K562 (cell line): Measurements from ENCODE around the gene MCRS1. TPM values are rescaled to one million over a fixed set of nuclear protein-coding genes. Genes with fewer than 3 reads are reported as not detected.

Experiments used
- ATAC-seq: fragments of 200-7000 bp; cut with Tn5 transposase; 3 replicates; pipeline ENCODE4 v1.9.1; 2020; ENCODE audit warnings: moderate library complexity
- BruUV-seq: library from RNA; stranded (reverse); fragments of 400-500 nt; replicated peaks from 2 replicates; lab custom pipeline; 2021; lab: Mats Ljungman, UMichigan
- CTCF ChIA-PET: fragments of 300-600 bp; formaldehyde crosslinking; extraction: SDS; loops from one replicate; lab custom pipeline; 2021; ENCODE audit warnings: low intra/inter-chr PET ratio; lab: Yijun Ruan, JAX
- POLR2A ChIA-PET: fragments of 300-600, 350-650 bp; sonication (Branson Sonifier 250); formaldehyde crosslinking; extraction: SDS; loops from one replicate; lab custom pipeline; 2021; ENCODE audit warnings: antibody characterized with exemption, inconsistent platforms; lab: Yijun Ruan, JAX
- DNase-seq, 4 experiments: peaks; one replicate each; pipeline versions ENCODE4 v3.0.0 to v3.0.0-alpha.2; 2011 to 2018; ENCODE audit warnings: low spot score in 3 of 4, mixed read lengths in 3 of 4; ENCODE audit errors: extremely low read depth in 1 of 4
- FAIRE-seq: peaks from 2 replicates; lab custom pipeline; 2011; peaks lifted over from hg19 to GRCh38; lab: Jason Lieb, UNC
- H2AFZ ChIP-seq: 2 replicates; pipeline ENCODE4 v1.6.0; 2011; ENCODE audit warnings: low read depth, low read length, control low read depth, inconsistent platforms
- H3K27ac ChIP-seq: fragments of 200-600 bp; 3 replicates; pipeline ENCODE4 v1.8.0; 2011; ENCODE audit warnings: low read depth, mild to moderate bottlenecking, control low read depth, inconsistent platforms, low read length, moderate library complexity, mixed read lengths; ENCODE audit errors: extremely low read depth
- H3K27me3 ChIP-seq, 2 experiments: fragments of 300-600 bp in 1 of 2; 2 replicates in 1 of 2; 3 replicates in 1 of 2; pipeline versions ENCODE4 v1.6.0 to v1.8.0; 2011; ENCODE audit warnings: inconsistent platforms in 2 of 2, low read length in 2 of 2, mild to moderate bottlenecking in 1 of 2, mixed read lengths in 1 of 2, moderate library complexity in 1 of 2; ENCODE audit not compliant: control insufficient read depth in 2 of 2, insufficient read depth in 2 of 2
- H3K36me3 ChIP-seq: fragments of 300-600 bp; 3 replicates; pipeline ENCODE4 v1.8.0; 2011; ENCODE audit warnings: mild to moderate bottlenecking, low read length, inconsistent platforms; ENCODE audit not compliant: control insufficient read depth, insufficient read depth
- H3K4me1 ChIP-seq, 2 experiments: fragments of 200-600 bp in 1 of 2; replicated peaks in 1 of 2; 2 replicates in 1 of 2; 3 replicates in 1 of 2; pipeline versions ENCODE4 v1.5.1 to v1.8.0; 2011; ENCODE audit warnings: inconsistent platforms in 2 of 2, low read length in 2 of 2, mild to moderate bottlenecking in 1 of 2, mixed read lengths in 1 of 2, moderate library complexity in 1 of 2; ENCODE audit not compliant: control insufficient read depth in 2 of 2, insufficient read depth in 2 of 2
- H3K4me2 ChIP-seq: 2 replicates; pipeline ENCODE4 v1.6.1; 2011; ENCODE audit warnings: low read length, control low read depth, inconsistent platforms, mixed read lengths; ENCODE audit not compliant: insufficient read depth
- H3K4me3 ChIP-seq: fragments of 200-600 bp; sonication (generic), shearing (Covaris generic); 2 replicates; pipeline ENCODE4 v1.5.1; 2016; ENCODE audit warnings: control low read depth, inconsistent platforms
- H3K79me2 ChIP-seq: fragments of 200-600 bp; 3 replicates; pipeline ENCODE4 v1.8.0; 2011; ENCODE audit warnings: low read length, inconsistent platforms; ENCODE audit not compliant: control insufficient read depth, insufficient read depth
- H3K9ac ChIP-seq, 2 experiments: 2 replicates each; pipeline versions ENCODE4 v1.6.0 to v1.6.1; 2011; ENCODE audit warnings: low read depth in 2 of 2, low read length in 2 of 2, control low read depth in 1 of 2, inconsistent platforms in 1 of 2, mild to moderate bottlenecking in 1 of 2, mixed read lengths in 1 of 2; ENCODE audit not compliant: insufficient read depth in 1 of 2
- H3K9me1 ChIP-seq: one replicate; pipeline ENCODE4 v1.6.0; 2011; ENCODE audit warnings: inconsistent platforms, mild to moderate bottlenecking, low read length, moderate library complexity; ENCODE audit not compliant: control insufficient read depth, insufficient read depth
- H3K9me3 ChIP-seq: replicated peaks from 2 replicates; pipeline ENCODE4 v1.5.1; 2011; ENCODE audit warnings: low read depth, low read length, inconsistent platforms; ENCODE audit not compliant: control insufficient read depth, insufficient read depth
- H4K20me1 ChIP-seq: replicated peaks from 2 replicates; pipeline ENCODE4 v1.6.1; 2011; ENCODE audit warnings: low read length, inconsistent platforms, mixed read lengths; ENCODE audit not compliant: control insufficient read depth, insufficient read depth
- POLR2G ChIP-seq: fragments of 200-400 bp; formaldehyde crosslinking; IDR thresholded peaks from 2 replicates; pipeline ENCODE4 v1.6.1; 2017; ENCODE audit warnings: low read depth, mild to moderate bottlenecking, antibody characterized with exemption, low read length, moderate library complexity
- SMAD3 ChIP-seq: fragments of 450-650 bp; formaldehyde crosslinking; conservative IDR thresholded peaks from 2 replicates; pipeline ENCODE4 v1.4.0; 2020; ENCODE audit warnings: mild to moderate bottlenecking
- SOX6 ChIP-seq: fragments of 450-650 bp; IDR thresholded peaks from 2 replicates; pipeline ENCODE4 v1.6.1; 2014; ENCODE audit warnings: mild to moderate bottlenecking
- ZFP36 ChIP-seq: fragments of 150-350 bp; IDR thresholded peaks from 2 replicates; pipeline ENCODE4 v1.6.1; 2018; ENCODE audit warnings: low read length, low read depth; ENCODE audit not compliant: partially characterized antibody
- WGBS: fragments of 100-300 bp; shearing (Covaris generic); methylation state at CpG from one replicate; pipeline ENCODE4 v1.1.6; 2016; ENCODE audit warnings: low coverage, mixed read lengths; ENCODE audit not compliant: insufficient coverage; ENCODE audit errors: missing lambda C conversion rate; 5-methylcytosine and 5-hydroxymethylcytosine counted together
- in situ Hi-C: fragments of 300-500 bp; cut with MboI; formaldehyde crosslinking; loops from 4 replicates; pipeline ENCODE4 v1.15.0; 2018; ENCODE audit warnings: inconsistent platforms, mixed read lengths
- intact Hi-C: fragments of 100-400 bp; cut with micrococcal nuclease; formaldehyde crosslinking; loops from 2 replicates; pipeline ENCODE4 v1.14.2; 2022
- polyA plus RNA-seq, 8 experiments: library from polyadenylated mRNA; depleted of rRNA in 4 of 8; stranded (reverse) in 5 of 8; unstranded in 3 of 8; fragments of >200 nt; fragmentation: Nextera tagmentation in 2 of 8; fragmentation: Illumina TruSeq in 1 of 8; extraction: Ambion mirVana in 2 of 8; extraction: Trizol in 1 of 8; gene quantifications; 2 replicates each; pipeline versions ENCODE4 v1.2.1 to v1.2.3, GENCODE V29; 2011 to 2014; ENCODE audit warnings: inconsistent platforms in 1 of 8, missing spikeins in 1 of 8
- total RNA-seq, 7 experiments: library from RNA; depleted of rRNA in 6 of 7; stranded (reverse); fragments of >200 nt in 6 of 7; fragmentation: Illumina TruSeq in 2 of 7; extraction: Trizol in 2 of 7; gene quantifications; 2 replicates each; pipeline versions ENCODE4 v1.2.1 to v1.2.3, GENCODE V29; 2011 to 2021; ENCODE audit warnings: low replicate concordance in 1 of 7

The MCRS1 gene
- total and polyA plus RNA-seq, 9 of the 15 experiments (the other 6 are each of a cell fraction or from before 2014, with no cell fraction given) = 50.0 to 100 (median 73.2) TPM

DNA sequence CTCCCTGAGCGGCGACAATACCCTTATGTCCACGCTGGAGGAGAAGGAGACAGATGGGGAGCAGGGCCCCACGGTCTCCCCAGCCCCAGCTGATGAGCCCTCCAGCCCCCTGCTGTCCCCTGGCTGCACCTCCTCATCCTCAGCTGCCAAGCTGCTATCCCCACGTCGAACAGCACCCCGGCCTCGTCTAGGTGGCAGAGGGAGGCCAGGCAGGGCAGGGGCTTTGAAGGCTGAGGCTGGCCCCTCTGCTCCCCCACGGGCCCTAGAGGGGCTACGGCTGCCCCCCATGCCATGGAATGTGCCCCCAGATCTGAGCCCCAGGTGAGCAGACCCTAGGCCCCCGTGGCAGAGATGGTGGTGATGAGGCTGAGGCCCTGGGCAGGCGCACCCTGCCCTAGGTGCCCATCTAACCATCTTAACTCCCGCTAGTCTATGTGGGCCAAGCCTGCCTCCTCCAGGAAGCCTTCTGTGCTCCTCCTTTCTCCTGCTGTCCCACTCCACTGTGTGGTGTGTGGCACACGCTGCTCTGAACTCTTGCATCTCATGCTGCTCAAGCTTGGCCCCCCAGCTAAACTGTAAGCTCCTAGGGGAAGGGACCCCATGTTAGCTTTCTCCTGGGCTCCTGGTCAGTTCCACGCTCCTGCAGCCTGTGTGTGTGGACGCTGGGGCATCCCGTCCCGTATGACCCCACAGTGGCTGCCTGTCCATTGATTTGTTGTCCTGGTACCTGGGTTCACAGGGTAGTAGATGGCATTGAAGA, 12.1 kb downstream of the MCRS1 start:
- no peak overlapping the region for H3K4me2 ChIP-seq
- in situ Hi-C loops = no loop called here
- TF ChIP-seq SMAD3 (CRISPR knock-in tag) (no peak), POLR2G (peak; percentile 66), ZFP36 (peak; percentile 89), SOX6 (no peak)
- TF ChIP-seq, all 486 proteins: peak for 2
- intact Hi-C loops = no loop called here
- Histone ChIP-seq H3K4me3 (no peak overlapping the region), H3K36me3 (peaks cover 39% of the 10 kb centered on the region; the same call in 2 of the 3 replicates), H3K9me3 (no peaks in the 10 kb centered on the region), H3K27ac (no peak overlapping the region), H2AFZ (no peak overlapping the region), H3K9me1 (no peaks in the 10 kb centered on the region), H3K79me2 (no peaks in the 10 kb centered on the region), H3K9ac (0 out of 4 replicates have a peak overlapping the region, but pooled peaks of 1 of the 2 experiments have one; percentile 4), H4K20me1 (0 out of 2 replicates have a peak, but pooled peaks cover 3% of the 10 kb centered on the region), H3K4me1 (peaks cover 0 to 20% of the 10 kb centered on the region in 2 experiments; a peak in 2 of 5 replicates), H3K27me3 (peaks cover 0 to 23% of the 10 kb centered on the region in 2 experiments; a peak in 4 of 5 replicates)
- POLR2A ChIA-PET = interaction anchor here (0.6 to 1.9 kb wide), 6 partner anchors 9 to 189 kb away, joined by 3 to 8 read pairs (median 4); partner anchors contain the start of gene SPATS2
- FAIRE-seq (no peak), DNase-seq (no peak), ATAC-seq (no peak)
- 70% methylated on average over 18 of the region's 18 CpGs for WGBS
- CTCF ChIA-PET = no interaction called here
- BruUV-seq = no TSS peak
